ENCODE measurements around the gene LRGUK. TPM values are rescaled to one million over a fixed set of nuclear protein-coding genes. Genes with fewer than 3 reads are reported as not detected.

Gene LRGUK
- total RNA-seq, 1 donor from 2014 or later: 0.20 TPM

DNA sequence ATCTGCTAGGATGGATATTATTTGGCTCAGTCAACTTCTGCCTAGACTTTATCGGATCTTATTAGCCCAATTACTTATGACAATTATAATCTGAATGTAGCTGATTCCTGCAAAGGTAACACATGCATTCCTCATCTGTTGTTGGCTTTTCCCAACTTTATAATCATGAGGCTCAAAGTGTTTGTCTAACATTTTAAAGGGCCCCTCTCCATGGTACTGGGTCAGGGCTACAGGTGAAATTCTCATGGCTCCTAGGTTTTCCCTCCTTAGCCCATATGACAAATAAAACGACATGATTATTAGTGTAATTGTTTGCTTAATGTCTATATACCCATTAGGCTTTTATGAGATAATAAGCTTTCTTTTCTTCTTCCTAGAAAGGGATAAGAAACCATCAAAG, 4.2 kb upstream of the LRGUK start:
- intact Hi-C loops (cut with micrococcal nuclease): loop anchor here (10.0 kb wide), 1 partner anchor 868 kb away; the partner anchor contains the start of gene EXOC4

- intact Hi-C loops (cut with micrococcal nuclease): loop anchor here (2.0 to 10.0 kb wide), 2 partner anchors 49 to 871 kb away; partner anchors contain the start of gene EXOC4
These were observed 994 bp upstream of the LRGUK start for GRCh38 chr7:134126146-134126545.

DNA sequence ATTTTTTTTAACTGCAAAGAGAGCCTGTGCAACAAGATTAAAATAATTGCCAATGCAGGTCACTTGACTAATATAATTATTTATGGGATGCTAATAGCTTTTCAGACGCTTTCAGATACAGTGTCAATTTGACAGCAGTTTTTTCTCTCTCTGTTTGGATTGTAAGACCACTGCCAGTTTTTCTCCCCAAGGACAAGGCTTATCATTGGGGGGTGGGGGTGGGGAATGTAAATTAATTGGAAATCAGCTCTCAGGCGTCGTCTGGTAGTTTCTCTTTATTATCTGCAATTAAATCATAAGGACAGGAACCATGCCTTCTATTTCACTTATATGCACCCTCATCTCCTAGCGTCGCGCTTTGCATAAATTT, 559 bp upstream of the LRGUK start:
- intact Hi-C loops (cut with micrococcal nuclease): loop anchor here (2.0 to 10.0 kb wide), 2 partner anchors 48 to 872 kb away; partner anchors contain the start of gene EXOC4

DNA sequence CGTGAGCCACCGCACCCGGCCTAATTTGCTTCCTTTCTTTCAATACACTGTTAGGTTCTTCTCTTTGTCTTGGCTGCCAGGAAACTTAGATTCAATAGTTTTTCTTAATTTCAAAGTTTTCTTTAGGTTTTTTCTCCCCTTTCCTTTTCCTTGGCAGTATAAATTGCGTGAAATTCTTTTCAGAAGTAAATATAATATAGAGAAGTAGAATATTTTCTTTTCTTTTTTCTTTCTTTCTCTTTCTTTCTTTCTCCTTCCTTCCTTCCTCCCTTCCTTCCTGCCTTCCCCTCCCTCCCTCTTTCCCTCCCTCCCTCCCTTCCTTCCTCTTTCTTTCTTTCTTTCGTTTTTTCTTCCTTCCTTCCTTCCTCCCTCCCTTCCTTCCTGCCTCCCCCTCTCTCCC, 1.7 kb downstream of the LRGUK start:
- intact Hi-C loops (cut with micrococcal nuclease): loop anchor here (10.0 kb wide), 1 partner anchor 874 kb away; the partner anchor contains the start of gene EXOC4

DNA sequence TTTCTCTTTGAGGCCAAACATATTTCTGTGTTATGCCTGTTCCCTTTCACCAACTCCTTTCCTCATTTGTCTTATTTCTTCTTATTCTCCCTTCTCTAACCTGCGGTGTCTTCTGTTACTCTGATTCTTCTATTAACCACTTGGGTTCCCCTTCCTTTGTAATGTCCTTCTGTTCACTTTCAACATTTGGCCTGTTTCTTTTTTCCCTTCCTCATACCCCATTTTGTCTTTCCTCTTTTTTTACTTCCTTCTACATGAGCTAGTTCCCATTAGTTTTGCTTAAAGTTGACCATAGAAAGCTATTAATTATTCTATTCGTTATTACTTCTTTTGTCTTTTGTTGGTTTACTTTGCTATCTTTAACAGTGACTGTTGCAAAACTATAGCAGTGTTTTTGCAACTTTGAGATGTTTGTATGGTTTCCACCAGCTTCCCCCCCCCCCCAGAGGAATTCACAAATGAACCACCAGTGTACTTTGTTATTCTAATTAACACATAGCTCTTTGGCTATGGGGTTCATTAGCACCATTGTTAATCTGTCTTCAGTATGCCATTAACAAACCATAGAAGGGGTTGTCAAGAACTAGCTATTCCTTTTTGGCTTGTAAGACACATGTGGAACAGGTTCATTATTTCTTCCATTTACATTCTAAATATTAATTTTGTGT, 2.9 kb downstream of the LRGUK start:
- intact Hi-C loops (cut with micrococcal nuclease): loop anchor here (10.0 kb wide), 1 partner anchor 875 kb away; the partner anchor contains the start of gene EXOC4

GRCh38 chr7:134134004-134134403, 6.9 kb downstream of the LRGUK start:
- intact Hi-C loops (cut with micrococcal nuclease): no loop called here

- intact Hi-C loops (cut with micrococcal nuclease): no loop called here
These were observed 14.0 kb downstream of the LRGUK start for GRCh38 chr7:134140889-134141867.

DNA sequence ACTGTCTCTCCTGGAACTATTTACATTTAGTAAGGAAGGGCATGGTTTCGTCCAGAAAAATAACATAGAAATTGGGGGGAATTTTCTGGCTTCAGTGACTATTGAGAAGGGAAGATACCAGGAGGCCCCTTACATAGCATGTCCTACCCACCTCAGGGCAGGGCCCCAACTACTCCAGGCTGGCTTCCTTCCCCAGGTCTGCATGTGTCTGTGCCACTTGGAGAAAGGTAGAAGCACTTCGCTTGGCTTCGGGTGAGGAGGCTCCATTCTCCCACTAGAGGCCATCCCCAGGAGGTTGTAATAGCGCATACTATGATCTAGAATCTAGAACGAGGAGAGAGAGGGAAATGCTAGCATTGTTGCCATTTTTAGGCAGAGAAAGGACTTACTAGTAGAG, 14.7 kb downstream of the LRGUK start:
- intact Hi-C loops (cut with micrococcal nuclease): no loop called here

DNA sequence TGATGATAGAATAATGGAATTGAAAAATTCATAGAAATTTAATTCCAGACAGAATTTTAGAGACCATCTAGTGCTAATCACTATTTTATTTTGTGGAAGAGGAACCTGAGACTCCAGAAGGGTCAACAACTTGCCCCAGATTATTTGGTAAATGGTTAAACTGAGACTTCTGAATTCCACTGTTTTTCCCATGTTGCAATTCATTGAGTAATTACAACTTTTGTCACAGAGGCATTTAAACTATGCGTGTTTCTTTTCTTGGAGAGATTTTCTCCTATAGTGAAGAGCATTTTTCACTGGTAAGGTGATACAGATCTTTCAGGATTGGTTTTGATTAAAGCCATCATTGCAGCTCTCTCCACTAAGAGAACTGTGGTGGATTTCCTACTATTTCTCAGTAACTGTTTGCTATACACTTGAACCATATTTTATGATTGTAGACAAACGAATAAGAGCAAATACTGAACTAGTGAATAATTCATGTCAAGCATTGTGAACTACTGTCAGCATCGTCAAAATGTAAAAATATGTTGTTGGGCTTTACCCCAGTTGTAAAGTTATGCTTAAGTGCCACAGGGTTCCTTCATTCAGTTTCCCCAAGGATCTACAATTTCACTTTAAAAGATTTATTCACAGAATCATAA, 26.5 kb downstream of the LRGUK start:
- intact Hi-C loops (cut with micrococcal nuclease): no loop called here

DNA sequence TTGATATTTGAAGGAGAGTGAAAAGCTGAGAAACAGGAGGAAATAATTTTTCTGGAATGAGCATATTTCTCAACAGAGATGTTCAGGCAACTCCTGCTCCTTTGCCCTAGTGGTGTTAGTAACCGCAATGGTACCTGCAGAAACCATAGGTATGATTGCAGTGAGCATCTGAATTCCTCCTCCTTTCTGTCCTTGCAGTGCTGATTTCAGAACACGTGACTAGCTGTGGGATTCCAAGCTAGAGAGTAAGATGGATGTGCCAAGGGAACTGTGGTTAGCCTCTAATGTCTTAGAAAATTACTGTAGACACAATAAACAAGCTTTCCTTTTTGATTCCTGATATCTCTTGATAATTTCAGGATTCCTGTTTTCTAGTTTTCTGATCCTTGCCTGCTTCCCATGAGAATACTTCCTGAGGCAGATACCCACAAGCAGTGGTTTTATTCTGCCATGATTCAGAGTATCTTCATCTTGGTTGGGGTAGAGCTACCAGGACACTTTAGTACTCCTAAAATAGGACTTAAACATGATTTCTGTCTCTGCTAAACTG, 27.5 kb downstream of the LRGUK start:
- intact Hi-C loops (cut with micrococcal nuclease): no loop called here

- intact Hi-C loops (cut with micrococcal nuclease): no loop called here
These were observed 28.1 kb downstream of the LRGUK start for GRCh38 chr7:134155206-134155605.

- intact Hi-C loops (cut with micrococcal nuclease): no loop called here
These were observed 28.7 kb downstream of the LRGUK start for GRCh38 chr7:134155871-134156270.

DNA sequence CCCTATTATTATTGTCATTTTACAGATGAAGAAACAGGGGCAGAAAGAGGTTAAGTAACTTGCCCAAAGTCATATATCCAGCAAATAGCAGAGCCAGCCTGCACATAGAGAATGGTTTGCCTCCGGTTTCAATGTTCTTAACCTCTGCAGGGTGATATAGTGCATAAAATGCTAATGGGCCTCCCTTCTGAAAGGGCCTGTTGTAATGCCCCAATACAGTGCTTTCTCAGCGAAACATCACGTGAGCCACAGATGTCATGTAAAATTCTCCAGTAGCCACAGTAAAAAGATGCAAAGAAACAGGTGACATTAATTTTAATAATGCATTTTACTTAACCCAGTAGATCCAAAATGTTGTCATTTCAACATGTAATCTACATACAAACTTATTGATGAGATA, 38.1 kb downstream of the LRGUK start:
- intact Hi-C loops (cut with micrococcal nuclease): no loop called here

- intact Hi-C loops (cut with micrococcal nuclease): no loop called here
These were observed 40.1 kb downstream of the LRGUK start for GRCh38 chr7:134167250-134167649.

- intact Hi-C loops (cut with micrococcal nuclease): no loop called here
These were observed 40.7 kb downstream of the LRGUK start for GRCh38 chr7:134167841-134168240.

DNA sequence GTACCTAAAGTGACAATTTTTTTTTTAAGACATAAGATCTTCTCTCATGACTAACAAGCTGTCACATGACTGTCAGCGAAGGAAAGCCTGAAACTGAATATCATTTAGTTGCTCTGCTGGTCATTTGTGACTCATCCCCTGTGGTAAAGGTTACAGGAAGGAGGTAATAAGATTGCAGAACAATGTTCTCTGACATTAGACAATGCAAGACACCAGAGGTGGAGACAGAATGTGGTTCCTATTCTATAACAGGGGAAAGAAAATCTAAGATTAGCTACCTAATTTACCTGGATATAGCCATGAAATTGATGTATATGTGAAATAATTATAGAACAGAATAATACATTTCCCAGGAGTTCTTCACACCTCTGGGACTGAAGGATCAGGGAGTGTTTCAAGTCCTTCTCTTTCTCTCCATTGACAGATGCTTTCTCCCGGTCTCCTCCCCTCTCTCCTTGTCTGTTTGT, 47.7 kb downstream of the LRGUK start:
- intact Hi-C loops (cut with micrococcal nuclease): loop anchor here (2.0 kb wide), 1 partner anchor 48 kb away; the partner anchor contains the start of gene LRGUK

DNA sequence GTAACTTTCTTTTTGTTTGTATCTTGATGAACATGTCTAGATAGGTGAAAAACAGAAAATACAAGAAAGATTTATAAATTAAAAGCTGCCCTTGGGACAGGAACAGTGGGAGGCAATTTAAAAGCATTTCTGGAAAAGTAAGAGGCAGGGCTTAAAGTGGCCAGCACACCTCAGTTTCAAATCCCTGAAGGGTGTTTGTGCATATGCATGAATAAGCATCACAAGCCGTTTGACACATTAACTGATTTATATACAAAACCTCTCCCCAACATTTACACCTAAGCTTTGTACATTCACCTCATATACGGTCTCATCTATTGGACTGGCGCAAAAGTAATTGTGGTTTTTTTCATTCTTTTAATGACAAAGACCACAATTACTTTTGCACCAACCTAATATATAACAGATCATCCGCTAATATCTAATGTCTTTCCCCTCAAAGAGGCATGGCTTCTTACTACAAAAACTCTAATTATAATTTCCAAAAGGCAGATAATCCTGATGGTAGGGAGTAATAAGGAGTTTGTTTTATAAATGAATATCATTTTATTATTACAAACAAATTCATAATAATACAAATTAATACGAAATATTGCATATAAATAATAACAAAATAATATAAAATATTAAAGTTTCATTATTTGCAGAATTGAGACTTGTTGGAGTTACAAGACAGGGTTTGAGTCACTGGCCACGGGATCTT, 48.3 kb downstream of the LRGUK start:
- intact Hi-C loops (cut with micrococcal nuclease): loop anchor here (2.0 kb wide), 1 partner anchor 49 kb away; the partner anchor contains the start of gene LRGUK

GRCh38 chr7:134176037-134176350, 48.9 kb downstream of the LRGUK start:
- intact Hi-C loops (cut with micrococcal nuclease): no loop called here

DNA sequence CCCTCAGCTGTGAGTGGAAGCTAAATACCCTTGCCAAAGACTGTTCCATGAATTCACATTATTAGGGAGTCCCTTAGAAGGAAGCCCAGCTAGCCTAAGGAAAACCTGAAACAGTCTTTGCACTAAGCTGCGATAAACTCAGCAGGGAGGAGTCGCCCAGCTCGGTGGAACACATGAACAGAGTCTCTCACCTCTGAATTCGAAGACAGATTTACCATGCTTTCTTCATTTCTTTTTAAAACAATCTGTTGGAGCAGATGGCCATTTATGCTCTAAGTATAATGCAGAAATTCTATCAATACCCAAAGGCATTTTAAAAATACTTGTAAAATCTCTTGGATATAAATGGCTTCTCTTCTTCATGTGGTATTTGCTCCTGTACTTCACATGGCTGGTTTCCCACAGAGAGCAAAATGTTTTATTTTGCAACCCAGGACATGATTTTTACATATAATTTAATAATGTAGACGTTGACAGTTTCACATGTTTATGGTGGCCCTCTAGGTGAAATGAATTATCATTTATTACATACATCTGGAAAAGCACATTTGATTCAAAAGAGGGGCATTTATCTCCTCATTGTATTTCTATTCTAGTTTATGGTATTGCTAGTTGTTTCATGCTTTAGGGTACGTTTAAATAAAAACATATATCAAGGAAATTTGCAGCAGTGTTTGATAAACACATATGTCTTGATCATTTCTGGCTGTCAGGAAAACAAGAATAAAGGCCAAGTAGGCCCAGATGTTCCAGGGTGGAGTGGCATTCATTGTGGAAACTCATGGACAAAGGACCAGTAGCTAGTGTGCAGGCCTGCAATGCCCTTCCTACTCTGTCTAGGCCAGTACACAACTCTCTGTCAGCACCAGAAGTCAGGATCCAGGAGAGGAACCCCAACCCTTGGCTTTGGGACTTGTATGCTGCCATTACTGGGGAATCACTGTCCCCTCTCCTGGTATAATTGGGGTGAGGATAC, 52.2 kb downstream of the LRGUK start:
- intact Hi-C loops (cut with micrococcal nuclease): no loop called here
